Activated naive CD4-positive, alpha-beta T cell treated with anti-CD3 and anti-CD28 coated beads for 36 hours (primary cell): ENCODE measurements around the gene DPP6. TPM values are rescaled to one million over a fixed set of nuclear protein-coding genes. Genes with fewer than 3 reads are reported as not detected.

Source experiments
- CTCF ChIA-PET: fragments of 350-600 bp; sonication (Branson Sonifier 250); formaldehyde crosslinking; loops from one replicate; lab custom pipeline; 2021; ENCODE audit warnings: antibody characterized with exemption; lab: Charles Lee
- DNase-seq: peaks from one replicate; pipeline ENCODE4 v3.0.0-alpha.2; 2020
- H3K27ac Mint-ChIP-seq: one replicate; pipeline ENCODE4 v1.8.0; 2021; ENCODE audit warnings: mild to moderate bottlenecking, mixed read lengths
- H3K27me3 Mint-ChIP-seq: one replicate; pipeline ENCODE4 v1.8.0; 2021; ENCODE audit warnings: low read depth, mixed read lengths
- H3K36me3 Mint-ChIP-seq: one replicate; pipeline ENCODE4 v1.8.0; 2021; ENCODE audit warnings: low read depth, mixed read lengths
- H3K4me1 Mint-ChIP-seq: one replicate; pipeline ENCODE4 v1.8.0; 2021; ENCODE audit warnings: low read depth, mixed read lengths
- H3K4me3 Mint-ChIP-seq: one replicate; pipeline ENCODE4 v1.8.0; 2021; ENCODE audit warnings: mild to moderate bottlenecking, moderate library complexity, mixed read lengths
- H3K9me3 Mint-ChIP-seq: one replicate; pipeline ENCODE4 v1.8.0; 2021; ENCODE audit warnings: mixed read lengths
- intact Hi-C: fragments of 100-400 bp; cut with micrococcal nuclease; formaldehyde crosslinking; loops from one replicate; pipeline ENCODE4 v1.15.1; 2023
- total RNA-seq, 2 experiments: library from RNA; stranded (reverse); gene quantifications; one replicate each; pipeline ENCODE4 v1.2.3, GENCODE V29; 2021

Gene DPP6
- total RNA-seq, 2 experiments from 2014 or later = not detected

GRCh38 chr7:154638286-154638685, 586.1 kb downstream of the DPP6 start:
- Mint-ChIP-seq H3K4me1 (no peaks in the 10 kb centered on the region), H3K27ac (no peak overlapping the region), H3K27me3 (no peaks in the 10 kb centered on the region), H3K36me3 (no peaks in the 10 kb centered on the region), H3K9me3 (peaks cover 8% of the 10 kb centered on the region), H3K4me3 (no peak overlapping the region)
- CTCF ChIA-PET = no interaction called here
- no peak for DNase-seq
- intact Hi-C loops = no loop called here

DNA sequence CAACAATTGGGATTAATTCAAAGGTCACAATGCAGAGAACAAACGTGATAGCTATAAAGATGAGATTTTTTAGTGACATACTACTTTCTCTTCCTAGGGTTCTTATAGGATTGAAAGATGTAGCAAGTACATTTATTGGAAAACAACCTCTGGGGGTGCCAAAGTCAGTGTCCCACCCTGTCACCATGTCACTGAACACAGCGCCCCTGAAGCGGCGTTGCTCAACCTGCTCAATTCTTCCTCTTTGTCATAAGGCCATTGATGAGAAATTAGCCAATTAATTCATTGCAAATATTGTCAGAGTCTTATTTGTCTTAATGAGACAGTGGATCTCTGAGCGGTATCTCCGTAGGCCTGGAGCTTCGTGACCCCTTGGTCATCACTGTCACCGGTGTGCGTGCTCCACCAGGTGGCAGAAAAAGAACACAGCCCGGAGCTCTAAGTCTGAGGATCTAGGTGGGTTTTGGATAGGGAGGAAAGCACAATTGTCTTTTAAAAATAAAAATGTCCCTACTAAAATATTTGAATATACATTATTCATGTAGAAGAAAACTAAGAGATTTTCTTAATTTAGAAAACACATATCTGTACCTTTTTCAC, 588.2 kb downstream of the DPP6 start:
- no peaks in the 10 kb centered on the region for H3K36me3 Mint-ChIP-seq
- DNase-seq = no peak
- H3K9me3 Mint-ChIP-seq = peaks cover 2% of the 10 kb centered on the region
- H3K27me3 Mint-ChIP-seq = no peaks in the 10 kb centered on the region
- H3K4me1 Mint-ChIP-seq = no peaks in the 10 kb centered on the region
- intact Hi-C loops = no loop called here
- CTCF ChIA-PET = no interaction called here
- H3K4me3 Mint-ChIP-seq = no peak overlapping the region
- H3K27ac Mint-ChIP-seq = no peak overlapping the region

GRCh38 chr7:154640917-154641316, 588.7 kb downstream of the DPP6 start:
- Mint-ChIP-seq H3K4me1 (no peaks in the 10 kb centered on the region), H3K27me3 (no peaks in the 10 kb centered on the region), H3K36me3 (no peaks in the 10 kb centered on the region), H3K27ac (no peak overlapping the region), H3K4me3 (no peak overlapping the region), H3K9me3 (peaks cover under 1% of the 10 kb centered on the region)
- CTCF ChIA-PET = no interaction called here
- intact Hi-C loops = no loop called here
- no peak for DNase-seq

DNA sequence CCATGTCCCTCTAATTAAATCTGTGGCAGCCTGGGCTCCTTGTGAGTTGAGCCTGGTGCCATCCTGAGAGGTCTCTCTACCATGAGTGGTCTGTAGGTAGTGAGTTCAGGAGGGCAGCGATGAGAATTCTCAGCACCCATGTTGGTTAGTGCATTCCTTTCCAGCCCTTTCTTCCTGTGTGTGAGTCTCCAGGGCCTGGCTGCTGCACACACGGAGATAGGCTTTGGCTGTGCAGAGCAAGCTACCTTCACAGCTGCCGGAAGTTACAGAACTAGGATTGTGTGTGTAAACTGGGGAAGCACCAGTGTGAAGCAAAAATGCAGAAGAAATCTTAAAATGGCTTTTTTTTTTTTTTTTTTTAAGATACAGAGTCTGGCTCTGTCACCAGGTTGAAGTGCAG, 592.2 kb downstream of the DPP6 start:
- intact Hi-C loops = no loop called here
- H3K27me3 Mint-ChIP-seq = no peaks in the 10 kb centered on the region
- no peaks in the 10 kb centered on the region for H3K4me1 Mint-ChIP-seq
- H3K27ac Mint-ChIP-seq = no peak overlapping the region
- CTCF ChIA-PET = no interaction called here
- DNase-seq = no peak
- H3K9me3 Mint-ChIP-seq = peaks cover 3% of the 10 kb centered on the region
- H3K36me3 Mint-ChIP-seq = no peaks in the 10 kb centered on the region
- H3K4me3 Mint-ChIP-seq = no peak overlapping the region

- no peak overlapping the region for H3K4me3 Mint-ChIP-seq
Observed at GRCh38 chr7:154646126-154647013, 594.2 kb downstream of the DPP6 start.

GRCh38 chr7:154647625-154648024, 595.4 kb downstream of the DPP6 start:
- CTCF ChIA-PET = no interaction called here
- no peak overlapping the region for H3K4me3 Mint-ChIP-seq

More at GRCh38 chr7:154646126-154647013, 594.2 kb downstream of the DPP6 start:
- H3K36me3 Mint-ChIP-seq = no peaks in the 10 kb centered on the region
- intact Hi-C loops = no loop called here
- H3K27ac Mint-ChIP-seq = no peak overlapping the region
- H3K4me1 Mint-ChIP-seq = no peaks in the 10 kb centered on the region
- peaks cover 9% of the 10 kb centered on the region for H3K9me3 Mint-ChIP-seq
- CTCF ChIA-PET = no interaction called here
- no peak for DNase-seq
- H3K27me3 Mint-ChIP-seq = no peaks in the 10 kb centered on the region

DNA sequence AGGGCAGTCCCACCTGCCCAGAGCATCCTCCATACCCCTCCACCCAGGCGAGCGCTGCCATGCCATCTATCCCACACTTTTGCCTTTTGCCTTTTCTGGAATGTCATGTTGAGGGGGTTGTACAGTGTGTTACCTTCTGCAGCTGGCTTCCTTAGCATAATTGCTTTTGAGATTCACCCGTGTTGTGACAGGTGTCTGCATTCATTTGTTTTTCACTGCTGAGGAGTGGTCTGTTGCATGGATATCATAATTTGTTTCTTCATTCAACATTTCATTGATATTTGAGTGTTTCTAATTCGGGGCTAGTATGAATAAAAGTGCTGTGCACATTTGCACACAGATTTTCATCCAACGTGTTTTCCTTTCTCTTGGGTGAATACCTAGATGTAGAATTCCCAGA, 596.8 kb downstream of the DPP6 start:
- Mint-ChIP-seq H3K4me1 (no peaks in the 10 kb centered on the region), H3K9me3 (peaks cover 9% of the 10 kb centered on the region), H3K27me3 (no peaks in the 10 kb centered on the region), H3K27ac (no peak overlapping the region), H3K36me3 (no peaks in the 10 kb centered on the region), H3K4me3 (no peak overlapping the region)
- intact Hi-C loops = no loop called here
- DNase-seq = no peak
- CTCF ChIA-PET = no interaction called here

More at GRCh38 chr7:154647625-154648024, 595.4 kb downstream of the DPP6 start:
- no peak for DNase-seq
- Mint-ChIP-seq H3K27ac (no peak overlapping the region), H3K27me3 (no peaks in the 10 kb centered on the region), H3K4me1 (no peaks in the 10 kb centered on the region), H3K9me3 (peaks cover 9% of the 10 kb centered on the region), H3K36me3 (no peaks in the 10 kb centered on the region)
- intact Hi-C loops = no loop called here

DNA sequence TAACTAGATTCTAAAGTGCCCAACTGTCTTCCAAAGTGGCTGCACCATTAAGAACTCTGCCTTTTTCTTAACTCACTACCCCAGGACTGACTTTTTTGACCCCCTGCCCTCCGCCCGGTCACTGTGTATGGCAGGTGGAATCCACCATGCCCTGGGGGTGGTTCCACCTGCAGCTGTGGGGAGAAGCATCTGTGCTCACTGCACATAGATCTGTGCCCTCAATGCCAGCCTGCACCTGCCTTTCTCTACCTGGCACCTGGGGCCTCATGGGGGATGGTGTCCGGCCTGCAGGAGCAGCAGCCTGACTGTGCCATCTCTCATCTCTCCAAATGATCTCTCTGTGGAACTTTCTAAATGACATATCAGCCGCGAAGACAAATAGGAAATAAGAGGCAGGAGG, 597.2 kb downstream of the DPP6 start:
- Mint-ChIP-seq H3K27ac (no peak overlapping the region), H3K9me3 (peaks cover 9% of the 10 kb centered on the region), H3K4me3 (no peak overlapping the region), H3K4me1 (no peaks in the 10 kb centered on the region), H3K36me3 (no peaks in the 10 kb centered on the region), H3K27me3 (no peaks in the 10 kb centered on the region)
- CTCF ChIA-PET = no interaction called here
- intact Hi-C loops = no loop called here
- DNase-seq = no peak

DNA sequence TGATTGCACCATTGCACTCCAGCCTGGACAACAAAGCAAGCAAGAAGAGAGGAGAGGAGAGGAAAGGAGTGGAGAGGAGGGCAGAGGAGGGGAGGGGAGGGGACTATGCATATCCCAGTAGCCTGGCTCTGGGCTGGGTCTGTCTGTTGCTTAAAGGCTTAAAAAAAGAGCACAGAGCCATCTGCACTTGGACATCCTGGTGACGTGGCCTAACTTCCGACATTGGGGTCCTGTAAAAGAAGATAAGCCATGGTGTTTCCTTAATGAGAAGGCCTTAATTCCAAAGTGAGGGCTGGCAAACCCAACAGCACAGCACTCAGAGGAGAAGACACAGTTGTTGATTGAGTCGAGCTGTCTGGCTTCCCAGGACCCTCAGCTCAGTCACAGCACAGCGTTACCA, 598.1 kb downstream of the DPP6 start:
- intact Hi-C loops = no loop called here
- DNase-seq = no peak
- H3K4me1 Mint-ChIP-seq = no peaks in the 10 kb centered on the region
- peaks cover 9% of the 10 kb centered on the region for H3K9me3 Mint-ChIP-seq
- no peaks in the 10 kb centered on the region for H3K36me3 Mint-ChIP-seq
- H3K27me3 Mint-ChIP-seq = no peaks in the 10 kb centered on the region
- CTCF ChIA-PET = no interaction called here
- no peak overlapping the region for H3K4me3 Mint-ChIP-seq
- H3K27ac Mint-ChIP-seq = no peak overlapping the region

DNA sequence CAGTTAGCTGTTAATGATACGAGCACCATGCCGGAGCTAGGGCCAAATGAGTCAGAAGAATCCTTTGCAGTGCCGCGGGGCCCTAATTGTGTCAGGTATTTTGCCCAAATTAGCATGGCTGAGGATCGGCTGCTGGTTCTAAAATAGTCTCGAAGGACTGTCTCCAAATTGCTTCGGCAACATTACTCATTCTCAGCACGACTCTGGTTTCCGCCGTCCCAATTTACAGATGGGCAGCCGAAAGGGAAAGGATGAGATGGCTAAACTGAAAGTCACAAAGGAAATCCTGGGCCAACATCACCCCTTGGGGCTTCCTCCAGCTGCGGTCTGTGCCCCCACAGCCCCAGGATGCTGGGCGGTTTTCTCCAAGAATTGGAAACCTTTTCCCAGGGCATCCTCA, 599.3 kb downstream of the DPP6 start:
- Mint-ChIP-seq H3K27me3 (no peaks in the 10 kb centered on the region), H3K4me3 (no peak overlapping the region), H3K27ac (no peak overlapping the region), H3K36me3 (no peaks in the 10 kb centered on the region), H3K9me3 (peaks cover 8% of the 10 kb centered on the region), H3K4me1 (no peaks in the 10 kb centered on the region)
- CTCF ChIA-PET = no interaction called here
- intact Hi-C loops = no loop called here
- no peak for DNase-seq

- no peaks in the 10 kb centered on the region for H3K36me3 Mint-ChIP-seq
- H3K27ac Mint-ChIP-seq = no peak overlapping the region
- CTCF ChIA-PET = interaction anchor here (0.6 to 1.2 kb wide), 2 partner anchors 13 to 26 kb away, joined by 3 read pairs; no protein-coding TSS in a partner anchor
- peaks cover 9% of the 10 kb centered on the region for H3K9me3 Mint-ChIP-seq
- H3K27me3 Mint-ChIP-seq = no peaks in the 10 kb centered on the region
- intact Hi-C loops = no loop called here
- H3K4me3 Mint-ChIP-seq = no peak overlapping the region
- H3K4me1 Mint-ChIP-seq = no peaks in the 10 kb centered on the region
- DNase-seq = no peak
Observed at GRCh38 chr7:154652564-154652963, 600.4 kb downstream of the DPP6 start.

- DNase-seq = no peak
- Mint-ChIP-seq H3K4me3 (no peak overlapping the region), H3K27me3 (no peaks in the 10 kb centered on the region), H3K27ac (no peak overlapping the region), H3K36me3 (no peaks in the 10 kb centered on the region), H3K9me3 (peaks cover 9% of the 10 kb centered on the region), H3K4me1 (no peaks in the 10 kb centered on the region)
- CTCF ChIA-PET = interaction anchor here (1.2 kb wide), 1 partner anchor 27 kb away, joined by 3 read pairs; no protein-coding TSS in a partner anchor
- intact Hi-C loops = no loop called here
Observed at GRCh38 chr7:154653281-154653680, 601.1 kb downstream of the DPP6 start.

DNA sequence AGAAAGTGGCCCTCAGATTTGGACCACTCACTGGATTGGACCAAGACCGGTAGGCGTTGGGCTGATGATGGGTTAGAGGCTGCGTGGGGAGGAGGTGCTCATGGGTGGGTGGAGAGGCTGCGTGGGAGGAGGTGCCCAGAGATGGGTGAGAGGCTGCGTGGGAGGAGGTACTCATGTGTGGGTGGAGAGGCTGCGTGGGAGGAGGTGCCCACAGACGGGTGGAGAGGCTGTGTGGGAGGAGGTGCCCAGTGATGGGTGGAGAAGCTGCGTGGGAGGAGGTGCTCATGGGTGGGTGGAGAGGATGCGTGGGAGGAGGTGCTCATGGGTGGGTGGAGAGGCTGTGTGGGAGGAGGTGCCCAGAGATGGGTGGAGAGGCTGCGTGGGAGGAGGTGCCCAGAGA, 604.4 kb downstream of the DPP6 start:
- no peak for DNase-seq
- H3K27me3 Mint-ChIP-seq = no peaks in the 10 kb centered on the region
- H3K4me1 Mint-ChIP-seq = no peaks in the 10 kb centered on the region
- H3K4me3 Mint-ChIP-seq = no peak overlapping the region
- CTCF ChIA-PET = no interaction called here
- intact Hi-C loops = no loop called here
- peaks cover 14% of the 10 kb centered on the region for H3K9me3 Mint-ChIP-seq
- H3K27ac Mint-ChIP-seq = no peak overlapping the region
- H3K36me3 Mint-ChIP-seq = no peaks in the 10 kb centered on the region
